Loucy (cell line): Measurements from ENCODE around the gene DNMT1.

Experiments
- H2AFZ ChIP-seq: fragments of 200-600 bp; sonication (generic); 2 replicates; pipeline ENCODE4 v1.6.0; 2016; ENCODE audit warnings: antibody characterized with exemption, mild to moderate bottlenecking, low read length, moderate library complexity
- H3F3A ChIP-seq: fragments of 200-600 bp; 2 replicates; pipeline ENCODE4 v1.6.0; 2016; ENCODE audit warnings: antibody characterized with exemption, low read depth, mild to moderate bottlenecking
- H3K27me3 ChIP-seq: fragments of 200-600 bp; sonication (generic); 2 replicates; pipeline ENCODE4 v1.6.1; 2014; ENCODE audit warnings: low read length, mild to moderate bottlenecking; ENCODE audit not compliant: insufficient read depth, poor library complexity, severe bottlenecking
- H3K36me3 ChIP-seq: fragments of 200-600 bp; sonication (generic); 2 replicates; pipeline ENCODE4 v1.6.1; 2016; ENCODE audit warnings: low read length; ENCODE audit not compliant: insufficient read depth
- H3K4me1 ChIP-seq: fragments of 200-600 bp; sonication (generic); 2 replicates; pipeline ENCODE4 v1.5.1; 2014; ENCODE audit warnings: low read length, mild to moderate bottlenecking; ENCODE audit not compliant: insufficient read depth, poor library complexity, severe bottlenecking
- H3K4me2 ChIP-seq: fragments of 200-600 bp; sonication (generic); 2 replicates; pipeline ENCODE4 v1.6.0; 2014; ENCODE audit warnings: antibody characterized with exemption, low read length, low read depth, mild to moderate bottlenecking; ENCODE audit not compliant: poor library complexity, severe bottlenecking
- H3K4me3 ChIP-seq: fragments of 200-600 bp; sonication (generic); 2 replicates; pipeline ENCODE4 v1.5.1; 2014; ENCODE audit warnings: low read length, mild to moderate bottlenecking, mixed read lengths; ENCODE audit not compliant: poor library complexity, severe bottlenecking
- H3K79me2 ChIP-seq: fragments of 200-600 bp; sonication (generic); 2 replicates; pipeline ENCODE4 v1.6.1; 2014; ENCODE audit warnings: low read length; ENCODE audit not compliant: insufficient read depth
- H3K9ac ChIP-seq: fragments of 200-600 bp; sonication (generic); 2 replicates; pipeline ENCODE4 v1.6.0; 2014; ENCODE audit warnings: mild to moderate bottlenecking, low read depth, low read length, moderate library complexity; ENCODE audit not compliant: poor library complexity, severe bottlenecking
- H3K9me2 ChIP-seq: fragments of 200-600 bp; sonication (generic); replicated peaks from 2 replicates; pipeline ENCODE4 v1.6.1; 2016; ENCODE audit warnings: low read depth, low read length, mixed read lengths
- H3K9me3 ChIP-seq: fragments of 200-600 bp; sonication (generic); 2 replicates; pipeline ENCODE4 v1.6.1; 2014; ENCODE audit warnings: mild to moderate bottlenecking, antibody characterized with exemption, low read length, low read depth; ENCODE audit not compliant: insufficient read depth
- H4K20me1 ChIP-seq: fragments of 200-600 bp; sonication (generic); 2 replicates; pipeline ENCODE4 v1.6.0; 2014; ENCODE audit warnings: antibody characterized with exemption, low read length, mild to moderate bottlenecking; ENCODE audit not compliant: insufficient read depth, poor library complexity, severe bottlenecking
- EZH2phosphoT487 ChIP-seq: fragments of 200-600 bp; IDR thresholded peaks from 2 replicates; pipeline ENCODE4 v1.6.1; 2018; ENCODE audit warnings: antibody characterized with exemption, mild to moderate bottlenecking, moderate library complexity, borderline replicate concordance
- TF ChIP-seq, protein P1 (sequence below): fragments of 200-600 bp; sonication (generic); conservative IDR thresholded peaks from 2 replicates; pipeline ENCODE4 v1.5.1; 2014; ENCODE audit warnings: mild to moderate bottlenecking, antibody characterized with exemption, low read length

DNMT1 gene

DNA sequence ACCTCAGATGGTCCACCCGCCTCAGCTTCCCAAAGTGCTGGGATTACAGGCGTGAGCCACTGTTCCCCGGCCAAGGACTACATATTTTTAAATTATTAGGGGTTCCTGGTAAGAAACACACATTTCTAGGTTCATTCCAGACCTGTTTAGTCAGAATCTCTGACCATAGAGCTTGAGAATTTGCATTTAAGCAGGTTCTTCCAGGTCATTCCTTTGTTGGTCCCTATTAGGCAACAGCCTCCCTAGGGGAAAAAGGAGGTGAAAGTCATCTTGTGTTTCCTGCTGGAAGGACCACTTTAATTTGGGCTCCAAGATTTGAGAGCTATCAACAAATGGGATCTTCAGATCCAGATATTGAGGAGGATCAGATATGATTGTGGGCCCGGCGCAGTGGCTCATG is 20.0 kb upstream of the DNMT1 start:
- Histone ChIP-seq H3F3A (no peaks in the 10 kb centered on the region), H3K9ac (no peak overlapping the region), H3K9me2 (no peaks in the 10 kb centered on the region), H3K27me3 (no peaks in the 10 kb centered on the region), H3K4me3 (no peak overlapping the region), H4K20me1 (no peaks in the 10 kb centered on the region), H3K4me2 (no peak overlapping the region), H2AFZ (no peak overlapping the region), H3K4me1 (peaks cover 3% of the 10 kb centered on the region), H3K9me3 (no peaks in the 10 kb centered on the region), H3K79me2 (no peaks in the 10 kb centered on the region), H3K36me3 (no peaks in the 10 kb centered on the region)
- TF ChIP-seq EZH2phosphoT487, result no peak
- TF ChIP-seq, protein P1, sequence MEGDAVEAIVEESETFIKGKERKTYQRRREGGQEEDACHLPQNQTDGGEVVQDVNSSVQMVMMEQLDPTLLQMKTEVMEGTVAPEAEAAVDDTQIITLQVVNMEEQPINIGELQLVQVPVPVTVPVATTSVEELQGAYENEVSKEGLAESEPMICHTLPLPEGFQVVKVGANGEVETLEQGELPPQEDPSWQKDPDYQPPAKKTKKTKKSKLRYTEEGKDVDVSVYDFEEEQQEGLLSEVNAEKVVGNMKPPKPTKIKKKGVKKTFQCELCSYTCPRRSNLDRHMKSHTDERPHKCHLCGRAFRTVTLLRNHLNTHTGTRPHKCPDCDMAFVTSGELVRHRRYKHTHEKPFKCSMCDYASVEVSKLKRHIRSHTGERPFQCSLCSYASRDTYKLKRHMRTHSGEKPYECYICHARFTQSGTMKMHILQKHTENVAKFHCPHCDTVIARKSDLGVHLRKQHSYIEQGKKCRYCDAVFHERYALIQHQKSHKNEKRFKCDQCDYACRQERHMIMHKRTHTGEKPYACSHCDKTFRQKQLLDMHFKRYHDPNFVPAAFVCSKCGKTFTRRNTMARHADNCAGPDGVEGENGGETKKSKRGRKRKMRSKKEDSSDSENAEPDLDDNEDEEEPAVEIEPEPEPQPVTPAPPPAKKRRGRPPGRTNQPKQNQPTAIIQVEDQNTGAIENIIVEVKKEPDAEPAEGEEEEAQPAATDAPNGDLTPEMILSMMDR, result no peak

DNA sequence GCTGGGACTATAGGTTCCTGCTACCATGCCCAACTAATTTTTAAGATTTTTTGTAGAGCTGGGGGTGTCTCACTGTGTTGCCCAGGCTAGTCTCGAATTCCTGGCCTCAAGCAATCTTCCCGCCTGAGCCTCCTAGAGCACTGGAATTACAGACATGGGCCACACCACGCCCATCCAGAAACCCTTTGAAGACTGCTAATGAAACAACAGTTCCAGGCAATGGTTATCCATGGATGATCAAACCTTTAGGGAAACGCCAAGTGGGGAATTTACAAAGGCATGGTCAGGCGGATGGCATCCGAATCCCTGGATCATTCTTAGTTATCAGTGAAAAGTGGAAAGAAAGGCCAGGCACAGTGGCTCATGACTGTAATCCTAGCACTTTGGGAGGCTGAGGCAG is 16.9 kb upstream of the DNMT1 start:
- Histone ChIP-seq H3K9me3 (no peaks in the 10 kb centered on the region), H3K27me3 (no peaks in the 10 kb centered on the region), H3K79me2 (no peaks in the 10 kb centered on the region), H3K9ac (no peak overlapping the region), H3K4me3 (no peak overlapping the region), H4K20me1 (no peaks in the 10 kb centered on the region), H3K9me2 (no peaks in the 10 kb centered on the region), H3K4me1 (peaks cover 3% of the 10 kb centered on the region), H3K4me2 (no peak overlapping the region), H3K36me3 (no peaks in the 10 kb centered on the region), H2AFZ (no peak overlapping the region), H3F3A (no peaks in the 10 kb centered on the region)
- TF ChIP-seq EZH2phosphoT487, result no peak
- TF ChIP-seq, protein P1, result no peak

DNA sequence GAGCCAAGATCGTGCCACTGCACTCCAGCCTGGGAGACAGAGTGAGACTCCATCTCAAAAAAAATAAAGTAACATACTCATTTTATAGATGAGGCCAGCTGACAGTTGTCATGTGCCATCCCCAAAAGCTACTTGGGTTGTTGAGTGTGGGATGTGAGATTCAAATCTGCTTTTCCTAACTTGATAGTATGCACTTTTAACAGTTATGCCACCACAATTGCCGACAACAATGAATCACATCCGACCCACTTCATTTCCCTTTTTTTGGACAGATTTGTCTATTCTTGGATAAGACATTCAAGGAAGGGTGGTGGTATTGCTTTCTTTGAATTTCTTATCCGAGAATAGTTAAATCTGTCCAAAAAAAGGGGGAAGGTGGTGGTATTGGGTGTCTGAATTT is 16.3 kb upstream of the DNMT1 start:
- H3F3A ChIP-seq, result no peaks in the 10 kb centered on the region
- H3K4me3 ChIP-seq, result no peak overlapping the region
- no peaks in the 10 kb centered on the region for H4K20me1 ChIP-seq
- H3K79me2 ChIP-seq, result no peaks in the 10 kb centered on the region
- H3K4me1 ChIP-seq, result peaks cover 3% of the 10 kb centered on the region
- no peak for TF ChIP-seq EZH2phosphoT487
- TF ChIP-seq, protein P1, result no peak
- H3K9ac ChIP-seq, result no peak overlapping the region
- H2AFZ ChIP-seq, result no peak overlapping the region
- no peaks in the 10 kb centered on the region for H3K9me3 ChIP-seq
- no peaks in the 10 kb centered on the region for H3K9me2 ChIP-seq
- H3K4me2 ChIP-seq, result no peak overlapping the region
- no peaks in the 10 kb centered on the region for H3K27me3 ChIP-seq
- H3K36me3 ChIP-seq, result no peaks in the 10 kb centered on the region
